Measurements from ENCODE around the gene ZNF680.

ZNF680 gene

DNA sequence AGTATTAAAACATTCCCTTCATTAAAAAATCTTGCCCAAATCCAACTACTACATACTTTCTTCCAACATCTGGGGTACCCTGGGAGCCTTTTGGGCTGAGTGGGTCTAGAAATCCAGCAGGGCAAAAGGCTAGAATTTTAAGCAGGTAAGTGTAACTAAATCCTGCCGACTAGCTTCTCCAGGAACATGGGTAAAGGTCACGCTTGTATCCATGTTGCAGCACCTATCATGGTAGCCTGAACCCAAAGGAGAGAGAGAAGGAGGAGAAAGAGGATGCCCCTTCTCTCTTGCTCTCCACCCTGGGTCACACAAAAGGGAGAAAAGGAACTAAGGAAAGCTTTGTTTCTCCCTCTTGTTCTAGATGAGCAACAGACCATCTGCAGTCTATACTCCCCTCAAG lies 53.3 kb downstream of the ZNF680 start:
- H3K4me1 ChIP-seq, result peaks cover 0 to under 1% (median under 1%) of the 10 kb centered on the region in 4 donors
- H3K27me3 ChIP-seq, result no peaks in the 10 kb centered on the region
- no peak overlapping the region for H3K4me3 ChIP-seq
- DNase-seq, result no peak
- H3K36me3 ChIP-seq, result peaks cover 13 to 41% (median 17%) of the 10 kb centered on the region in 3 donors
- peaks cover 0 to 44% (median 0%) of the 10 kb centered on the region in 3 donors for H3K9me3 ChIP-seq
- intact Hi-C loops (cut with DNase I; ENCODE audit: low total_unique reads), result no loop called here
- no peak for TF ChIP-seq CTCF (IDR thresholded peaks at IDR 0.05)
- H3K27ac ChIP-seq, result no peak overlapping the region

DNA sequence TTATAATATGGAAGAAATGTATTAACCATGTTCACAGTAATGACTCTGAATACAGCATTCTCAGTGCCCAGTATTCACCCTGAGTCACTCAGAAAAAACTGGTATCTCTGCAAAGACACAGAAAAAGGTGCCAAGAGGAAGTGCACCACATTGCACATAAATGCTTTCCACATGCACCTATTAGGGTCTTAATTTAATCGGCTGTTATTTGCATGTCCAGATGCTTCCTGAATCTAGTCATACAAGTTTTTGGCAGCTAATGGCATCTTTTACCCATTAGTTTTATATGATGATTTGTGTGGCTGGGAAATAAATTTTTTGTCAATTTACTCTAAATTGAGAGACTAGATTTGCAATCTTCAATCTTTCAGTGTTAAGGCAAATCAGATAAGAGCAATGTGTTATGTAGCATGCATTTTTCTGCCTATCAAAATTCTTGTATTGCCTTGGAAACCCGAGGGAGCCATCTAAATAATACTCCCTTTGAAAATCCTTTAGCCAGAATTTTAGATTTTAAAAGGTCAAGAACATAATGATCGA lies 58.2 kb downstream of the ZNF680 start:
- H3K27me3 ChIP-seq, result no peaks in the 10 kb centered on the region
- no peak for DNase-seq
- H3K36me3 ChIP-seq, result peaks cover 5 to 34% (median 8%) of the 10 kb centered on the region in 3 donors
- peaks cover 0 to 49% (median 0%) of the 10 kb centered on the region in 3 donors for H3K9me3 ChIP-seq
- intact Hi-C loops (cut with DNase I; ENCODE audit: low total_unique reads), result no loop called here
- H3K4me1 ChIP-seq, result no peaks in the 10 kb centered on the region
- no peak for TF ChIP-seq CTCF (IDR thresholded peaks at IDR 0.05)
- H3K4me3 ChIP-seq, result no peak overlapping the region
- no peak overlapping the region for H3K27ac ChIP-seq

- intact Hi-C loops (cut with DNase I; ENCODE audit: low total_unique reads), result no loop called here
- Histone ChIP-seq H3K4me3 (no peak overlapping the region), H3K4me1 (peaks cover 0 to 8% (median 3%) of the 10 kb centered on the region in 4 donors), H3K27ac (no peak overlapping the region), H3K9me3 (peaks cover 0 to 14% (median 3%) of the 10 kb centered on the region in 3 donors), H3K27me3 (no peaks in the 10 kb centered on the region), H3K36me3 (no peaks in the 10 kb centered on the region)
- no peak for DNase-seq
- no peak for TF ChIP-seq CTCF (IDR thresholded peaks at IDR 0.05)
Measured at GRCh38 chr7:64498270-64498669, 64.6 kb downstream of the ZNF680 start.

GRCh38 chr7:64494912-64495461 lies 67.9 kb downstream of the ZNF680 start:
- TF ChIP-seq CTCF (IDR thresholded peaks at IDR 0.05), result no peak
- Histone ChIP-seq H3K4me1 (peaks cover 0 to 8% (median 3%) of the 10 kb centered on the region in 4 donors), H3K9me3 (peaks cover 0 to 7% (median 3%) of the 10 kb centered on the region in 3 donors), H3K27me3 (no peaks in the 10 kb centered on the region), H3K27ac (peak overlapping the region in 1 of 2 donors; percentile 40), H3K36me3 (no peaks in the 10 kb centered on the region), H3K4me3 (peak overlapping the region; percentile 40 to 46)
- no peak for DNase-seq
- intact Hi-C loops (cut with DNase I; ENCODE audit: low total_unique reads), result no loop called here

DNA sequence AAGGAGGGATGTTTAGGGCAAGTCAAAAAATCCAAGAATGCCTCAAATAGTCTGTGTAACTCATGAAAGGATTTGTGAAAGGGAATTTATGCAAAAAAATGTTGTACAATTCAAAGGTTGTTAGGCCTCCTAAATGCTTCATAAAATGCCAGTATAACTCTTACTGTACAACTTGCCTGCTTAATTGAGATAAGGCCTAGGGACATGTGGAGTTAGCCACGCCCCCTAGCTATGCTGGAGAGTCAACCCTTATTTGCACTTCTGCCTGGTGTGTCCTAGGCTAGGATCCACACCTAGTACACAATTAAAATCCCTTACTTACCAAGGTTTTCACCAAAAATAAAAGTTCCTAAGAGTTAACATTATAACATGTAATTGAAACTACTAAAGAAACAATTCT lies 77.2 kb downstream of the ZNF680 start:
- H3K4me3 ChIP-seq, result no peak overlapping the region
- no peak for TF ChIP-seq CTCF (IDR thresholded peaks at IDR 0.05)
- intact Hi-C loops (cut with DNase I; ENCODE audit: low total_unique reads), result no loop called here

More for the DNA sequence above, 77.2 kb downstream of the ZNF680 start:
- H3K27me3 ChIP-seq, result no peaks in the 10 kb centered on the region
- no peaks in the 10 kb centered on the region for H3K36me3 ChIP-seq
- no peaks in the 10 kb centered on the region for H3K4me1 ChIP-seq
- H3K9me3 ChIP-seq, result no peaks in the 10 kb centered on the region
- H3K27ac ChIP-seq, result no peak overlapping the region
- no peak for DNase-seq

All from tibial artery (tissue), 4 donors.